HG03025 (cell line): Measurements from ENCODE around the gene S100A4.
"Not testable (repeated sequence)": the region's sequence is repeated elsewhere in the genome, so short reads cannot be mapped to it uniquely, and the experiment has no call there.

Source experiments
- ATAC-seq: cut with Tn5 transposase; IDR thresholded peaks from one replicate; pipeline ENCODE4 v1.9.1; 2021; ENCODE audit warnings: mild to moderate bottlenecking, moderate library complexity; ENCODE audit not compliant: unreplicated experiment, low FRiP score

Gene S100A4

DNA sequence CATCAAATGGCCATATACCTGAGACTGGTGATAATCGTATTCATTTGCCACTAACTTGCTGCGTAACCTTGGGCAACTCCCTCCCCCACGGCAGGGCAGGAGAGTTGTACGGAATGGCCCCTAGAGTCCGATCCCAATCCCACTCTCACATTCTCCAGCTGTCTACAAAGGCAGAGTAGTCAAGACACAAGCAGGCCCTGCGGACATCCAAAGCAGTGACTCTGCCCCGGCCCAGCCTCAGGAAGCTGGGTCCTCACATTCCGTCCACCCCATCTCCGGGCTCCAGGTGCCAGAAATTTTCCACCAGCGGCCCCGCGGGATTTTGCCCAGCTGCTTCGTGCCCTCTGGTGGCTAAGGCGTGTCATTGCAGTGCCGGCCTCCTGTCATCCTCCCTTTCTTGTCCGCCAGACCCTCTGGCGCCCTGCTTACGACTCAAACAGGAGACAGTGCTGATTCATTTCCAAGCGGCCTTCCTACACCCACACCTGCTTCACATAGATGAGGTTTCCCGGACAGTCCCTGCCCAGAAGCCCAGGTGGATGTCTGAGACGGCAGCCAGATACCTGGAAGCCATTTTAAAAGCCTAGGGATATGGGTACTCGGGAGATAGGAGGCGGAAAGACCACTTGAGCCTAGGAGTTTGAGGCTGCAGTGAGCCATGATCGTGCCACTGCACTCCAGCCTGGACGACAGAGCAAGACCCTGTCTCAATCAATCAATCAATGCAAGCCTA lies 22.9 kb upstream of the S100A4 start:
- ATAC-seq = no peak

DNA sequence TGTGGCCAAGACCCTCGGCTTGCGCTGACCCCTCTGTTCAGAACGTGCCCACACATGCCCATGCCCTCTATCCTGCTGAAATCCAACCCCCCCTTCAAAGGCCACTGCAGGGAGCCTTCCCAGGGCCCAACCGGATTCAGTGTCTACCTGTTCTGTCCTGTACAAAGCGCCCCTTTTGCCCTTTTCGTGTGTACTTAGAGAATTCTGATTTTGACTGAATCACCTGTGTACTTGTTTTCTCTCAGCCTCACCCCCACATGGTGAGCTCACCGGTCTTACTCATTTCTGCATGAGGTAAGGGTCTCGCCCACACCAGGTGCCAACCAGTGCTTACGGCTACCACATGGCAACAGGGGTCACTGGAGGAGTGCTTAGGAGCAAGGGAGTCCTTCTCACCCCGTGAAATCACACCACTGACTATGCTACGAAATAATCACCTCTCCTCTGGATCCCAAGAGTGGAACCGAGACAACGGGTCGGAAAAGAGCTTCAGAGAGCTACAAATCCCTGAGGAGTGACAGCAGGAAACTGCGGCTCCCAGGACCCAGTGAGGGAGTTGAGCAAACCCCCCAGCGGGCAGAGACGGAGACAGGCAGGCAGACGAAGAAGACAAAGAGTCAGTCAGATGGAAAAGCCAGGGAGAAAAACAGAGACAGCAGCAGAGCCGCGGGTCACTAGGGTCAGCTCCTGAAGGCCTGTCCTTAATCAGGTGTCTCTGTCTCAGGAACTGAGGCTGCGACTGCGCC lies 22.2 kb upstream of the S100A4 start:
- ATAC-seq = no peak

DNA sequence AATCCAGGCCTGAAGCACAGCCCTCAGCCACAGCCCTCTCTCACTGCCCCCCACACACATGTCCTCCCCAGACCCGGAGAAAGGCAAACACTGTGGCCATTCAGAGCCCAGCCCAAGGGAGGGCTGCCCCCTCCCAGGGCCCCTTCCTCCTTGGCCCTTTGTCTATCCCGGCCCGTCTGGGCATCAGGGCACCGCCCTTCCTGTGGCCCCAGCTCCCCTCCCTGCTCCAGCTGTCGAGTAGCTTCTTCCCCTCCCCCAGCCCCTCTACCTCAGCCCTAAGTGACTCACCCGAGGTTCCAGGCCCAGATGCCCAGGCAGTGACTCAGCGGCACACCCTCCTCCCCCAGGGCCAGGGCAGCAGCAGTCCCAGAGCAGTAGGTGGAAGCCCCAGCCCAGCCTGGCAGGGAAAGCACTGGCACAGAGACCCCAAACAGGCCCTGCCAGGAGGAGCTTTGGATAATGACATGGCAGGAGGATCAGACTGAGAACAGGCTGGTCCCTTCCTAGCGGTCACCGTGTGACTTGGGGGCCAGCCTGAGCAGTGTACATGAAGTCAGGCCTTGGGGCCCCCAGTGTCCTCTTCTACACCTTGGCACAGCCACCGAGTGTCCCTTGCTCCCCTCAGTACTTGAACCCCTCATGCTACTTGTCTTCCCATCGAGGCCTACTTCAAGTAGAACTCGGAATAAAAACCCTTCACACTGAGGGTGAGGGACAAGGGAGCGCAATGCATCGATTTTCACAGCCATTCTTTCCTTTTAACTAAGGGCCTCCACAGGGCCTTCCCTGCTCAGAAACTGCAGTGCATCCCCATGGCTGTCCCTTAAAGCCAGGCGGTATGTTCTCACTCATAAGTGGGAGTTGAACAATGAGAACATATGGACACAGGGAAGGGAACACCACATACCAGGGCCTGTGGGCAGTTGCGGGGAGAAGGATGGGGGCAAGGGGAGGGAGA lies 21.1 kb upstream of the S100A4 start:
- no peak for ATAC-seq

DNA sequence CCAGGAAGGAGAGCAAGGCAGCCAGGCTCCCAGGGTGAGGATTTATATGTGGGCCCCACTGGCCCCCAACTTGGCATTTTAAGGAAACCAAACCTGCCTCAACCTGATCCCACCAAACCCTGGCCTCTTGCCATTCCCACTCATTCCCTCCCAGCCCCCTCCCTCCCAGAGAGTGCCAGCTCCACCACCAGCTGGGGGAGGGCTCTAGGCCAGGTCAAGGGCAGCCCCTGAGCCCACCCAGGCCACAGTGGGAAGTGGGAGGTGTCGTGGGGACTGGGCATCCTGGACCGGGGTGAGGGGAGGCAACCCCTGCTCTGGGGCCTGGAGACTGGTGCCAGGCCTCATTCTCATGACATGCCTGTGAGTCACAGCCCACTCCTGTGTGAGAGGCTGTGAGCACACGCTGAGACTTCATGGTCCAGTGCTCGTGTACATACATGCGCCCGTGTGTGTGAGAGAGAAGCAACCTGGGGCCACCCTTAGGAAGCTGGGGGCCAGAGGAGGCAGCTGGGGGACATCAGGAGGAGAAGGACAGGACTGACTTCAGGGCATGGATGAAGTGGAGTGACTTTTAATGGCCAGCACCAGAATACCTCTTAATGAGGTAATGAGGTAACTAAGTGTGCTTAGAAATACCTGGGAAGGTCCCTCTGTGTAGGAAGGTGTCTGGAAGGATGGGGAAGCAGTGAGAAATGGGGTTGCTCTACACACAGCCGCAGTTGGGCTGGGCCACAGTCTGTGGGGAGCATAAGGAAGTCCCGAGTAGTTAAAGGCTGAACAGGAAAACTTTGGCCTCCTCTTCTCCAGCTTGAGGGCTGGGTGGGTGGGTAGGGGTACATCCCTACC lies 20.1 kb upstream of the S100A4 start, which contains the start of gene S100A2:
Gene S100A2, minus strand, starts transcription at position 316 of the 846 bp plus-strand sequence. CDS start 1,967 bp downstream, outside the sequence.
- no peak for ATAC-seq

DNA sequence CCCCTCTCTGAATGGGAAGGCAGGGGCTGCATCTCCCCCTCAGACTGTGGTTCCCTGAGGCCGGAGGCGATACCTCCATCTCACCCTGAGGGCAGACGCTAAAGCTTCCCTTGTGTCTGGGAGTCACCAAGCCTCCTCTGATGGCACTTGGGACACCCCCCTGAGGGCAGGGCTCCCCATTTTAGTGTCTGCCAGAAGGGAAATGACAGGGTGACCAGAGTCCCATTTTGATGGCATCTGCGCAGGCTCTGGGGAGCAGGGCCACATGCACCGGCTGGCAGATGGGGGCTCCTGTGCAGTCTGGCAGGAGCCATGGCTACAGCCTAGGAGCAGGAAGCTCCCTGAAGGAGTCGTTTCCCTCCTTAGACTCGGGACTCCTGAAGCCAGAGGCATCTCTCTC lies 18.4 kb upstream of the S100A4 start:
- no peak for ATAC-seq

DNA sequence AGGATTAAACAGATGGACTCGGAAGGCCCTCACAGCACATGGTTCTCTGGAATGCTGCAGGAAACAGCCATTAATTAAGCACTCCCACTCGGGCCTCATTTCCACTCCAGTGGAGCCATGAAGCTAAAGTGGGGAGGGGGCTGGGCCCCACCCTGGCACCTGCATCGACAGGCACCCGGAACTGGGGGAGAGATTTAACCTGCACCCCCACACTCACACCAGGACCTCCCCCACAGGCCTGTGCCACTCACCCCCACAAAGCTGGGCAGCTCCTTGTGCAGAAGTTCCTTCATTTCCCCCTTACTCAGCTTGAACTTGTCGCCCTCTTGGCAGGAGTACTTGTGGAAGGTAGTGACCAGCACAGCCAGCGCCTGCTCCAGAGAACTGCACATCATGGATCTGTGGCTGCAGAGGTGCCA lies 17.9 kb upstream of the S100A4 start:
- no peak for ATAC-seq

DNA sequence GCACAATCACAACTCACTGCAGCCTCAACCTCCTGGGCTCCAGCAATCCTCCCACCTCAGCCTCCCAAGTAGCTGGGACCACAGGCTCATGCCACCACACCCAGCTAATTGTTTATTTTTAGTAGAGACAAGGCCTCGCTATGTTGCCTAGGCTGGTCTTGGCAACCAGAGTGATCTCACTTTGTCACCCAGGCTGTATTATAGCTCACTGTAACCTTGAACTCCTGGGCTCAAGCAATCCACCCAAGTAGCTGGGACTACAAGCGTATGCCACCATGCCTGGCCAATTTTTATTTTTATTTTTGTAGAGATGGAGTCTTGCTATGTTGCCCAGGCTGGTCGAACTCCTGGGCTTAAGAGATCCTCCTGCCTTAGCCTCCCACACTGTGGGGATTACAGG lies 16.4 kb upstream of the S100A4 start:
- not testable (repeated sequence) for ATAC-seq

DNA sequence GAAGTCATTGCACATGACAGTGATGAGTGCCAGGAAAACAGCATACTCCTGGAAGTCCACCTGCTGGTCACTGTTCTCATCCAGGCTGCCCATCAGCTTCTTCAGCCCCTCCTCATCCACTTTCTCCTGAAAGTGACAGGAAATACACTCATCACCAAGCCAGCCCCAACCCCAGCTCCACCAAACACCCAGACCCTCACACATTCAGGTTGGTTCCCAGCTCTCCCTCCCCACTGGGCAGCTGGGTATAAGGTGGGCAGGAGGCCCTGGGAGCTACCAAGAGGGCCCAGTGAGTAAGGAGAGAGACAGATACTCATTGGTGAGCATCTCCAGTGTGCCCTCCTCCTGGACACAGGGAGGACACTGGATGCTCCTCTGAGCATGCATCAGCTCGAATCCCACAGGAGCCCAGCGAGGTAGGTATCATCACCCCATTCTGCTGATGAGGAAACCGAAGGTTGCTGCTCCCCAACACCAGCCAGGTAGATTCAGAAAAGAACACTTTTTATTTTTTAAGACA lies 15.9 kb upstream of the S100A4 start:
- no peak for ATAC-seq

DNA sequence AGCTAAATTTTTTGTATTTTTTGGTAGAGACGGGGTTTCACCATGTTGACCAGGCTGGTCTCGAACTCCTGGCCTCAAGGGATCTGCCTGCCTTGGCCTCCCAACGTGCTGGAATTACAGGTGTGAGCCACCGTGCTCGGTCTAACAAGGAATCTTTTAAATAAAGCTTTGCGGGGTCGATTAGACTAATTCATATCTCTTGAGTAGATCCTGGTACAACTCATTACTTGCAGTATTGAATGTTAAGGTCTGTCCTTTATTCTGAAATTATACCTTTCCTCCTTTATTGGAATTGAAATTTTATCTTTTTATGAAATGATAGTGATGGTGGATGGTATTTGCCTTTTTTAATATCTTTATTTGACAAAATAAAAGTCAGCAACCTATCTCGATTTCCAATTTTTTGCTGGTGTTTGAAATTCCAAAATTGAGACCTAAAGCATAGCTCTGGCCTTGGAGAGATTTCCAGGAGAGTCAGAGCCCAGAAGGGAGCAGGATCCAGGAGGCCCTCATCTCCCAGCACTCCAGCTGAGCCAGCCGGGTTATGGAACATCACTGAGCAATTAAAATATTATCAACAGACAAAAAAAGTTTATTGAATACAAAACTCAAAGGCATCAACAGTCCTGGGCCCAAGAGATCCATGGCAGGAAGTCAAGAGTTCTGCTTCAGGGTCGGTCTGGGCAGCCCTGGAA lies 15.3 kb upstream of the S100A4 start:
- no peak for ATAC-seq

DNA sequence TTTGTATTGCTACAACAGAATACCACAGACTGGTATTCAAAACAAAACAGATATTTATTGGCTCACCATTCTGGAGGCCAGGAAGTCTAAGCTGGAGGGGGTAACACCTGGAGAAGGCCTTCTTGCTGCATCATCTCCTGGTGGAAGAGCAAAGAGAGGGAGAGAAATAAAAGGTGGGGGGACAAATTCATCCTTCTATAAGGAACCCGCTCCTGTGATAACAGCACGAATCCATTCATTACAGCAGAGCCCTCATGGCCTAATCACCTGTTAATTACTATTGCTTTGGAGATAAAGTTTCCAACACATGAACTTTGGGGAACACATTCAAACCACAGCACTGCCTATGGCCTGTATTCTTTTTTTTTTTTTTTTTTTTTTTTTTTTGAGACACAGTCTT lies 14.6 kb upstream of the S100A4 start:
- no peak for ATAC-seq

DNA sequence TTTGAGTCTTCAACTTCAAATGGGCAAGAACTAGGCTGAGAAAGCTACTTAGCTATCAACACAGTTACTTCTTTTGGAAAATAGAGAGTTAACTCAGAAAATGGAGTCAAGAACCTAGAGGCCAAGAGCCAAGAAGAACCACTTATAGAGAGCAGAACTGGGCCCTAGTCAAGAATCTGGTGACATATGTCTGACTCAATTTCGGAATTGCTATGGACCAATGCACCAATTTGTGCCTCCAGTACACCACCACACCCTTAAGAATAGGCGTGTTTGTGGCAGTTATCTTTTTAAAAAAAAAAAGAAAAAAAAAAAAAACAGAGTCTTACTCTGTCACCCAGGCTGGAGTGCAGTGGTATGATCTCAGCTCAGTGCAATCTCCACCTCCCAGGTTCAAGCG lies 12.3 kb upstream of the S100A4 start:
- ATAC-seq = no peak

DNA sequence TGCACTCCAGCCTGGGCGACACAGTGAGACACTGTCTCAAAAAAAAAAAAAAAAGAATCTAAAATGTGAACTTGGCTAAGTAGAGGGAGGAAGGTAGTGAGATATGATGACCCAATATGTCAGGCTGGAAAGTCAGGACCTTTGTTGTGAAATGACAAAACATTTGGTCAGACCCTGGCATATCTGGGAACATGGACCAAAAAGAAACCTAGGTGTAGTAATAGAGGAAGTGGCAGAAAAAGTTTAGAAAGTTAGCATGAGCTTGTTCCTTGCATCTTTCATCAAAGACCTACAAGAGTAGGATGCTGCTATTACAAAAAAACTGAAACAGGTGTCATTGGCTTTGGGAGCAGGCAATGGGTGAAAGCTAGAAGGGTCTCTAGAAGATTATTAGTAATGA lies 10.7 kb upstream of the S100A4 start:
- ATAC-seq = no peak

DNA sequence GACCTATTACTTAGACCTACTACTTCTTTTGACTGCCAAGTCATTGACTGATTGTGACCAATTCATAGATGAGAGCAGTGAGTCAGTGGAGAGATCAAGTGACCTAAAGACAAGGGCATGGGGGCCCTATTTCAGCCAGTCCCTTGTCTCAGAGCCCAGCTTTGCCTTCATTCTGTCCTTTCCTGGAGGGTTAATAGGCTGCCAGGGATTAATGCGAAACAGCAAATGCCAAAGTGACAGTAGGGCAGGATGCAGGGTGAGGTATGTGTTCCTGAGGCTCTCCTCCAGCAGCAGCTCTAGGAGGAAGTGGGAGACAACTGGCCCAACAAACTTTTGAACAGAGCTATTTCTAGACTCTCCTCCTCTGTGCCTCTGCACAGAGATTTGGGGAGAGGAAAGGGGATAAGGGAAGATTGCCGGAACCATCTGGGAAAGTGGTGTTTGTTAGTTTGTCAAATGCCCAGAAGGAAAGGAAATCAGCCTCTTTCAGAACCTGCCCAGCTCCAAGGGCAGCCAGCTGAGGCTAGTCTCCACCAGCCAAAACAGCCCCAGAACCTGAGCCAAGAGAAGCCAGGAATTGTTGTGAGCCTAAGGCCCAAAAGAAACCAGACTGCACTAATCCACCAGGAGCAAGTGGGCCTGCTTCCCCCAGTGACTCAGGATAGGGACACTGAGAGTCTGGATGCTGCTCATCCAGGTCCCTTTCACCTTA lies 8.4 kb upstream of the S100A4 start:
- no peak for ATAC-seq

DNA sequence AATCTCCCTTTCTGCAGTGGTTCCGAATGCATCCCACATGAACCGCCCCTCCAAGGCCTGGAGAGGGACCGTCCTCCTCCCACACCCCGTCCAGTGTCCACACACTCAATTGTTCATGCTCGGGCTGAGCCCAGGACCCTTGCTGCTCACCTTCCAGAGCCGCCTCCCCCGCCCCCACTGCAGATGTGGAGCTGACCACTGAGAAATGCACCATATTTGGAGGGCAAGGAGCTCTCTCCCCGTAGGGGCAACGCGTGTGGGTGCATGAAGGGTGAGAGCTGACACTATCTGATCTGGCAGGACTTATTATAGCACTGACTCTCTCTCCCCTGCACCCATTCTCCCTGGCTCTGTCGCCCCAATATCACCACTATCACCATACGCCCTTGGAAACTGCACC lies 7.5 kb upstream of the S100A4 start:
- ATAC-seq = no peak

DNA sequence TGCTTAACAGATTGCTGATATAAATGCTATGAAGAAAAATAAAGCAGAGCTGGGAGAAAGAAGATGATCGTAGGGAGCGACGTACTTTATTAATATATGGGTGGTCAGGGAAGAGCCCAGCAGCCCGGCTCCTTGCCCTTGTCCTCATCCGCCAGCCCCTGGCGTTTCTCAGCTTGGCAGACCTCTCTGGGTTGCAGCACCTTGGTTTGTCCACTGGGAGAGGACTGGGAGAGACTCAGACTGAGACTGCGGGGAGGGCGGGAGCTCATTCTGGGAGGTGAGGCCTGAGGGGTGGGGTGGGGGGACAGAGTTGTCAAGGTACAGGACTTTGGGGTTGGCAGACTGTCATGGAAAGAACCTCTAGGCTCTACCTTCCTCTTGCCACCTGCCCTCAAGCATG lies 6.7 kb upstream of the S100A4 start:
- ATAC-seq = no peak

DNA sequence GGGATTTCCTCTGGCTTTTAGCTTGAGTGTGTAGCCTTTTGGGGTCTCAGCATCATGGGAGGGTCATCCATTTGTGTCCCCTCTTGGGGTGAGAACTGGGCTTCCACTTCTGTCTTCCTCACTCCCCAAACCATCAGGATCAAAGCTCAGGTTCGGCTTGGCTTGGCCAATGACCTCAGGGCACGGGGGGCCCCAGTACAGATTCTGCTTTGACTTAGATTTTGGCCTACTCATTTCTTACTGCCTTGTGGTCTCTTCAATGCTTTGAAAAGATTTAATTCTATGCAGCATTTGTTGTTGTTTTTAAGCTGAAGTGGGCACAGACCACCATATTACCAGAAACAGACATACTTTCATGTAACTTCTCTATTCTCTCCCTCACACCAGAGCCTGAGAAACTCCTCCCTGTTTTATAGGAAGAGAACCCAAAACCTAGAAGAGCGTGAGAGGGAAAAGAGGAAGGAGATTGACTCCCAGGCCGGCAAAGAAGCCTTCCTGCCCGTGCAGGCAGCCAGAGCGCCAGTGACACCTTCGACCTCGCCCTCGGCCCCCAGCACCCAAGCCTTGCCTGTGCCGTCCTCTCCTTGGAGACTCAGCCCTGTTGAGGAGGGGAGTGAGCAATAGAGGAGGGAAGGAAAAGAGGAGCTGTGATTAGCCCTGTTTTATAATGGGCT lies 5.4 kb upstream of the S100A4 start:
- no peak for ATAC-seq

DNA sequence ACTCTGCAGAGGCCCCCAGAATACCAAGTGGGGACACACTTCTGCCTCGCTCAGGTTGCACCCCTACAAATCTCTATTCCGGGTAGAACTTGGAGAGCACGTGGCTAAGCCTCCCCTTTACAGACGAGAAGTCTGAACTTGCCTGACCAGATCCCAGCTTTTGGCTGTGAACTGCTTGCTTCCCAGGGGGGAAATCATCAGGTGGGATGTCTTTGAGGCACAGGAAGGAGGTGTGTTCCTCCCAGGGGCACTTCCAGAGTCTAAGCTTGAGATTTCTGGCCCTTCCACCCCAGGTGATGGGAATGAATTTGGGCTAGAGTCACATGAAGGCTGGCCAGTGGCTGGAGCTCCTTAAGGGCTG lies 4.8 kb upstream of the S100A4 start:
- no peak for ATAC-seq

DNA sequence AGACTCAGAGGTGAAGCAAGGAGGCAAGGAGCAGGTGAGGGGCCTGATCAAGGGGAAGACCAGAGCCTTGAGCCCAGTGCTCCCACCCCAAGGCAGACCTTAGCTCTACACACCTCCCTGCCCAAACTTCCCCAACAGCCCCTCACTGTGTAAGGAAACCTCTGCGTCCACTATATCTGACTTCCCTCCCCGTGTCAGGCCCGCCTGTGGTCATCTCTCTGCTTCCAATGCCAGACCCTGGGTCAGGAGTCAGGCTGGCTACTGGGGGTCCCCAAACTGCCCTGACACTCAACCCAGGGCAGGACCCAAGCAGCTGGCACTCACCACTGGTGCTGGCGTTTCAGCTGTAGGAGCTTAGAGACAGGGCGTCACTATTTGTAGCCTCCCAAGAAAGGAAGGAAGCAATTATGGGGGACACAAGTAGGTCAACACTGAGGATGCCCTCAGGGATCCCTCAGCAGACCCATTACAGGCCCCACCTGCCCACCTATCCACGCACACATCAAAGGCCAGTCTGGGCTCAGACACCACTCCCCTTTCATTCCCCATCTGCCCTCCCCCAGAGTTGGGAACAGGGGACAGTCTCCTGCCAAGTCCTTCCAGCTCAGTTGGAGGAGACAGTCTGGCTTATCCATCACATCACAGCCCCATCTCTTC lies 4.3 kb upstream of the S100A4 start:
- no peak for ATAC-seq
